H1 (cell line): ENCODE measurements around the gene FLVCR2. TPM values are rescaled to one million over a fixed set of nuclear protein-coding genes. Genes with fewer than 3 reads are reported as not detected.

Source experiments
- CTCF ChIA-PET: fragments of 300-600 bp; sonication (Branson Sonifier 250); formaldehyde crosslinking; loops from one replicate; lab custom pipeline; 2021; ENCODE audit not compliant: partially characterized antibody; lab: Charles Lee
- POLR2A ChIA-PET: fragments of 300-600 bp; sonication (Branson Sonifier 250); formaldehyde crosslinking; loops from one replicate; lab custom pipeline; 2021; ENCODE audit warnings: inconsistent platforms; ENCODE audit not compliant: partially characterized antibody; lab: Charles Lee
- DNase-seq, 2 experiments: peaks; one replicate each; pipeline versions ENCODE4 v3.0.0 to v3.0.0-alpha.2; 2010 to 2022; ENCODE audit warnings: low spot score in 2 of 2, low read depth in 1 of 2, mixed read lengths in 1 of 2
- FAIRE-seq: peaks from 2 replicates; lab custom pipeline; 2011; peaks lifted over from hg19 to GRCh38; lab: Jason Lieb, UNC
- H2AFZ ChIP-seq: 2 replicates; pipeline ENCODE4 v1.8.1; 2012; ENCODE audit warnings: low read length, inconsistent platforms
- H2AK5ac ChIP-seq: 2 replicates; pipeline ENCODE4 v1.6.1; 2013; ENCODE audit warnings: low read depth, low read length
- H2BK120ac ChIP-seq: replicated peaks from 2 replicates; pipeline ENCODE3; 2013; ENCODE audit warnings: low read depth, low read length, inconsistent platforms
- H2BK12ac ChIP-seq: 2 replicates; pipeline ENCODE4 v1.6.1; 2013; ENCODE audit warnings: low read depth, low read length
- H2BK15ac ChIP-seq: 2 replicates; pipeline ENCODE4 v1.6.1; 2013; ENCODE audit warnings: low read length
- H2BK20ac ChIP-seq: 2 replicates; pipeline ENCODE4 v1.6.1; 2013; ENCODE audit warnings: low read length
- H2BK5ac ChIP-seq: 2 replicates; pipeline ENCODE4 v1.6.1; 2013; ENCODE audit warnings: low read depth, low read length
- H3K14ac ChIP-seq: 2 replicates; pipeline ENCODE4 v1.6.1; 2013; ENCODE audit warnings: inconsistent platforms; ENCODE audit not compliant: insufficient read length
- H3K18ac ChIP-seq: 2 replicates; pipeline ENCODE4 v1.6.1; 2013; ENCODE audit warnings: low read length; ENCODE audit errors: extremely low read depth
- H3K23ac ChIP-seq: 2 replicates; pipeline ENCODE4 v1.6.1; 2013; ENCODE audit warnings: inconsistent platforms; ENCODE audit not compliant: insufficient read length
- H3K23me2 ChIP-seq: 2 replicates; pipeline ENCODE4 v1.6.1; 2013; ENCODE audit warnings: low read depth, low read length
- H3K27ac ChIP-seq: 2 replicates; pipeline ENCODE4 v1.6.1; 2011; ENCODE audit warnings: low read depth, low read length, inconsistent platforms
- H3K27me3 ChIP-seq, 4 experiments: replicated peaks in 1 of 4; 1 replicate in 1 of 4; 2 replicates in 3 of 4; pipeline versions ENCODE4 v1.6.1 to v1.8.1; 2011 to 2013; ENCODE audit warnings: low read length in 3 of 4, mild to moderate bottlenecking in 3 of 4, inconsistent platforms in 2 of 4, mixed read lengths in 2 of 4, moderate library complexity in 1 of 4; ENCODE audit not compliant: control insufficient read depth in 3 of 4, insufficient read depth in 3 of 4; ENCODE audit errors: extremely low read depth in 1 of 4
- H3K36me3 ChIP-seq, 4 experiments: 2 replicates each; pipeline versions ENCODE4 v1.6.1 to v1.8.1; 2011 to 2013; ENCODE audit warnings: mild to moderate bottlenecking in 4 of 4, low read length in 3 of 4, moderate library complexity in 2 of 4, control low read depth in 1 of 4, inconsistent platforms in 1 of 4; ENCODE audit not compliant: insufficient read depth in 4 of 4, control insufficient read depth in 2 of 4
- H3K4ac ChIP-seq: replicated peaks from 2 replicates; pipeline ENCODE3; 2013; ENCODE audit warnings: low read length, low read depth, mixed read lengths, inconsistent platforms; ENCODE audit not compliant: insufficient read length
- H3K4me1 ChIP-seq, 4 experiments: replicated peaks in 1 of 4; 1 replicate in 1 of 4; 2 replicates in 3 of 4; pipeline versions ENCODE4 v1.6.1 to v1.8.1; 2011 to 2013; ENCODE audit warnings: low read length in 3 of 4, inconsistent platforms in 2 of 4, mixed read lengths in 1 of 4; ENCODE audit not compliant: insufficient read depth in 4 of 4, control insufficient read depth in 3 of 4
- H3K4me2 ChIP-seq, 2 experiments: 2 replicates each; pipeline versions ENCODE4 v1.6.1 to v1.8.1; 2011 to 2013; ENCODE audit warnings: low read depth in 2 of 2, low read length in 2 of 2, control low read depth in 1 of 2, inconsistent platforms in 1 of 2, mild to moderate bottlenecking in 1 of 2; ENCODE audit not compliant: insufficient read depth in 1 of 2
- H3K4me3 ChIP-seq, 4 experiments: fragments of 200-600, 300-600 bp in 1 of 4; sonication (generic), shearing (Covaris generic), sonication (Bioruptor Twin) in 1 of 4; 2 replicates each; pipeline versions ENCODE4 v1.5.1 to v1.8.1; 2011 to 2016; ENCODE audit warnings: low read length in 4 of 4, low read depth in 3 of 4, control low read depth in 2 of 4, inconsistent platforms in 2 of 4, mild to moderate bottlenecking in 2 of 4, mixed read lengths in 1 of 4, moderate library complexity in 1 of 4; ENCODE audit not compliant: insufficient read depth in 2 of 4; ENCODE audit errors: extremely low read depth in 1 of 4
- H3K56ac ChIP-seq: replicated peaks from 2 replicates; pipeline ENCODE3; 2013; ENCODE audit warnings: low read depth, mild to moderate bottlenecking, mixed read lengths, low read length, inconsistent platforms; ENCODE audit not compliant: insufficient read length
- H3K79me1 ChIP-seq: 2 replicates; pipeline ENCODE4 v1.6.1; 2013; ENCODE audit warnings: low read depth, low read length, control low read depth
- H3K79me2 ChIP-seq, 2 experiments: 2 replicates each; pipeline versions ENCODE4 v1.6.1 to v1.8.1; 2012 to 2013; ENCODE audit warnings: low read length in 2 of 2, mild to moderate bottlenecking in 2 of 2, inconsistent platforms in 1 of 2; ENCODE audit not compliant: insufficient read depth in 2 of 2, control insufficient read depth in 1 of 2
- H3K9ac ChIP-seq, 4 experiments: replicated peaks in 1 of 4; 1 replicate in 1 of 4; 2 replicates in 3 of 4; pipeline versions ENCODE4 v1.6.1 to v1.8.1; 2011 to 2013; ENCODE audit warnings: low read depth in 3 of 4, low read length in 3 of 4, control low read depth in 2 of 4, mild to moderate bottlenecking in 2 of 4, moderate library complexity in 2 of 4, inconsistent platforms in 1 of 4; ENCODE audit errors: extremely low read depth in 1 of 4
- H3K9me3 ChIP-seq, 2 experiments: 2 replicates each; pipeline versions ENCODE4 v1.6.1 to v1.8.1; 2012 to 2013; ENCODE audit warnings: mild to moderate bottlenecking in 2 of 2, moderate library complexity in 2 of 2, control low read depth in 1 of 2, inconsistent platforms in 1 of 2, low read depth in 1 of 2, low read length in 1 of 2, mixed read lengths in 1 of 2; ENCODE audit not compliant: insufficient read depth in 2 of 2
- H4K20me1 ChIP-seq, 2 experiments: replicated peaks in 1 of 2; 2 replicates each; pipeline versions ENCODE3 to v1.8.1; 2011 to 2013; ENCODE audit warnings: inconsistent platforms in 2 of 2, low read length in 2 of 2, mild to moderate bottlenecking in 1 of 2; ENCODE audit not compliant: insufficient read depth in 2 of 2, control insufficient read depth in 1 of 2
- H4K5ac ChIP-seq: 2 replicates; pipeline ENCODE4 v1.6.1; 2013; ENCODE audit warnings: low read length, low read depth, mixed read lengths, inconsistent platforms; ENCODE audit not compliant: insufficient read length
- H4K8ac ChIP-seq: 2 replicates; pipeline ENCODE4 v1.8.0; 2013; ENCODE audit warnings: mild to moderate bottlenecking, moderate library complexity, low read length, inconsistent platforms; ENCODE audit not compliant: insufficient read depth; ENCODE audit errors: extremely low read depth
- H4K91ac ChIP-seq: replicated peaks from 2 replicates; pipeline ENCODE3; 2013; ENCODE audit warnings: low read length, mixed read lengths, inconsistent platforms; ENCODE audit not compliant: insufficient read length
- ATF2 ChIP-seq: IDR thresholded peaks from 2 replicates; pipeline ENCODE4 v1.6.1; 2012; ENCODE audit warnings: low read length, inconsistent platforms
- BACH1 ChIP-seq: IDR thresholded peaks from 2 replicates; pipeline ENCODE4 v1.6.1; 2012; ENCODE audit warnings: low read length, improper control_type of control experiment
- CBX5 ChIP-seq: fragments of 300-800, 300-1000 bp; sonication (generic); IDR thresholded peaks from 2 replicates; pipeline ENCODE4 v1.7.1; 2016; ENCODE audit warnings: antibody characterized with exemption, low read length, low read depth
- CBX8 ChIP-seq: fragments of 300-800, 300-1000 bp; sonication (generic); IDR thresholded peaks from 2 replicates; pipeline ENCODE4 v1.7.1; 2016; ENCODE audit warnings: low read depth, low read length, borderline replicate concordance
- CEBPB ChIP-seq: IDR thresholded peaks from 2 replicates; pipeline ENCODE4 v1.6.1; 2012; ENCODE audit warnings: low read depth, low read length
- CHD1 ChIP-seq: IDR thresholded peaks from 2 replicates; pipeline ENCODE4 v1.6.1; 2012; ENCODE audit warnings: low read depth, low read length, improper control_type of control experiment
- GTF2F1 ChIP-seq: IDR thresholded peaks from 2 replicates; pipeline ENCODE4 v1.6.1; 2012; ENCODE audit warnings: low read depth, low read length, improper control_type of control experiment, borderline replicate concordance
- POU5F1 ChIP-seq: IDR thresholded peaks from 2 replicates; pipeline ENCODE4 v1.6.1; 2011; ENCODE audit warnings: low read depth, mild to moderate bottlenecking, low read length, moderate library complexity
- RBBP5 ChIP-seq: IDR thresholded peaks from 2 replicates; pipeline ENCODE4 v1.7.1; 2012; ENCODE audit warnings: low read depth, mild to moderate bottlenecking, inconsistent platforms, low read length, moderate library complexity, borderline replicate concordance
- SIN3A ChIP-seq, 2 experiments: IDR thresholded peaks in 1 of 2; conservative IDR thresholded peaks in 1 of 2; 2 replicates each; pipeline ENCODE4 v1.6.1; 2011 to 2012; ENCODE audit warnings: low read length in 2 of 2, improper control_type of control experiment in 1 of 2, low read depth in 1 of 2, mild to moderate bottlenecking in 1 of 2
- SP2 ChIP-seq: IDR thresholded peaks from 2 replicates; pipeline ENCODE4 v1.6.1; 2012; ENCODE audit warnings: mild to moderate bottlenecking, low read length, inconsistent platforms
- SRF ChIP-seq: IDR thresholded peaks from 2 replicates; pipeline ENCODE4 v1.6.1; 2011; ENCODE audit warnings: mild to moderate bottlenecking, low read depth, low read length, moderate library complexity
- WGBS, 2 experiments: shearing (Covaris generic) in 1 of 2; methylation state at CpG; one replicate each; pipeline versions ENCODE4 v1.1.6 to v1.1.7; 2013 to 2015; ENCODE audit warnings: low lambda C conversion rate in 2 of 2, mixed read lengths in 2 of 2, inconsistent platforms in 1 of 2, low coverage in 1 of 2, missing lambda C conversion rate in 1 of 2; ENCODE audit not compliant: insufficient replicate concordance in 2 of 2, insufficient coverage in 1 of 2, insufficient read length in 1 of 2; ENCODE audit errors: extremely low coverage in 1 of 2, missing lambda C conversion rate in 1 of 2; 5-methylcytosine and 5-hydroxymethylcytosine counted together
- polyA plus RNA-seq, 7 experiments: library from polyadenylated mRNA; depleted of rRNA in 3 of 7; stranded (reverse) in 5 of 7; unstranded in 2 of 7; fragments of >200 nt in 5 of 7; fragments of 200-250 nt in 2 of 7; gene quantifications; 1 replicate in 5 of 7; 2 replicates in 1 of 7; 4 replicates in 1 of 7; pipeline versions ENCODE4 v1.2.1 to v1.2.3, GENCODE V29; 2011 to 2013; ENCODE audit warnings: missing spikeins in 2 of 7, mixed read lengths in 2 of 7
- total RNA-seq: library from RNA; stranded (reverse); fragmentation: NEBNext Ultra II Directional; extraction: Animal tissue kit (Norgen Biotek cat#: 25700); gene quantifications from 2 replicates; pipeline ENCODE4 v1.2.1, GENCODE V29; 2021

The FLVCR2 gene
- total and polyA plus RNA-seq, 2 of the 8 experiments (the other 6 are each of a cell fraction or from before 2014, with no cell fraction given) = 7.1 to 8.2 TPM

GRCh38 chr14:75542588-75543091 lies 35.8 kb upstream of the FLVCR2 start:
- H2BK5ac ChIP-seq = no peak overlapping the region
- no peaks in the 10 kb centered on the region for H4K20me1 ChIP-seq
- H3K9me3 ChIP-seq = no peaks in the 10 kb centered on the region
- CTCF ChIA-PET = interaction anchor here (0.8 to 1.9 kb wide), 5 partner anchors 19 to 234 kb away, joined by 4 to 6 read pairs (median 5); no protein-coding TSS in a partner anchor
- no peaks in the 10 kb centered on the region for H3K79me1 ChIP-seq
- 70% methylated on average over 10 of the region's 10 CpGs; no CpG with 5 or more reads in 1 of the 2 experiments for WGBS, 2 experiments
- H3K4me3 ChIP-seq = no peak overlapping the region
- no peak overlapping the region for H2BK20ac ChIP-seq
- H2AFZ ChIP-seq = peak overlapping the region; percentile 3; the same call in 1 of the 2 replicates
- FAIRE-seq (no peak), DNase-seq (no peak)
- H3K79me2 ChIP-seq = no peaks in the 10 kb centered on the region
- no peak overlapping the region for H3K4ac ChIP-seq
- peaks cover 0 to 6% (median 4%) of the 10 kb centered on the region in 4 experiments; a peak in 4 of 7 replicates for H3K4me1 ChIP-seq
- no peak overlapping the region for H3K18ac ChIP-seq
- no peak overlapping the region for H3K27ac ChIP-seq
- no peaks in the 10 kb centered on the region for H3K23me2 ChIP-seq
- H4K8ac ChIP-seq = no peak overlapping the region; the same call in 1 of the 2 replicates
- no peaks in the 10 kb centered on the region for H3K36me3 ChIP-seq
- no peak overlapping the region for H3K9ac ChIP-seq
- H2BK15ac ChIP-seq = no peak overlapping the region
- no peak overlapping the region for H2BK120ac ChIP-seq
- H4K5ac ChIP-seq = no peak overlapping the region
- no peak overlapping the region for H3K23ac ChIP-seq
- no peak overlapping the region for H3K4me2 ChIP-seq
- H4K91ac ChIP-seq = no peak overlapping the region
- no peak overlapping the region for H3K56ac ChIP-seq
- H2AK5ac ChIP-seq = no peak overlapping the region
- H2BK12ac ChIP-seq = no peak overlapping the region
- POLR2A ChIA-PET = no interaction called here
- H3K14ac ChIP-seq = no peak overlapping the region
- no peaks in the 10 kb centered on the region for H3K27me3 ChIP-seq
- TF ChIP-seq RBBP5 = no peak
- no peak for TF ChIP-seq CHD1
- TF ChIP-seq CBX5 = no peak
- no peak for TF ChIP-seq POU5F1
- no peak for TF ChIP-seq ATF2
- TF ChIP-seq GTF2F1 = no peak
- TF ChIP-seq SP2 = no peak
- no peak for TF ChIP-seq SRF
- no peak for TF ChIP-seq BACH1
- no peak for TF ChIP-seq CBX8
- no peak for TF ChIP-seq SIN3A (conservative IDR thresholded peaks at IDR 0.05 in 1 of 2, IDR thresholded peaks at IDR 0.05 in 1 of 2; ENCODE audit: low read depth in 1 of 2, low read length in 2 of 2)
- no peak for TF ChIP-seq CEBPB
